Measurements from ENCODE around the gene KMT2E. TPM values are rescaled to one million over a fixed set of nuclear protein-coding genes. Genes with fewer than 3 reads are reported as not detected.
A peak's percentile ranks its signal among the peaks of the same experiment; 100 is the strongest.

Gene KMT2E
- total RNA-seq, 1 experiment from 2014 or later: 49.7 TPM

DNA sequence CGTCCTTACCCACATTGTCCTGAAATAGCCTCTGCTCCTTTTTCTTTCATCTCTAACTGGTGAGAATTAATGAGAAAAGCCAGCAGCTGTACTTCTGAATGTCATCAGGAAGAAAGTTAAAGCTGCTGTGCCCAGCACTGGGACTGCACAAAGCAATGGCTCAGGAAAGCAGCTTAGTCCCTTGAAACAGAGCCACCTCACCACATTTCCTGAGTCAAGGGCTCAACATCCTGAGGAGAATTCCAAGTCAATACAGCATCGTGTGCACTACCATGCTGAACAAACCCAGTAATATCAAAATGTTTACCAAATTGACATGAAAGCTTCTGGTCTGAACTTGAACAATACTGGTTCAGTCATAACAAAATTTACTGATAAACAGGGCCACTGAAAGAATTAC is 140.1 kb downstream of the KMT2E start:
- no peaks in the 10 kb centered on the region for H3K27me3 Mint-ChIP-seq (ENCODE audit: insufficient read depth, unreplicated experiment)
- peaks cover 14% of the 10 kb centered on the region for H3K4me1 Mint-ChIP-seq (ENCODE audit: insufficient read depth, unreplicated experiment)
- H3K9me3 Mint-ChIP-seq (ENCODE audit: unreplicated experiment): no peaks in the 10 kb centered on the region
- no peak overlapping the region for H3K27ac Mint-ChIP-seq (ENCODE audit: low read depth, unreplicated experiment)
- DNase-seq (ENCODE audit: unreplicated experiment): no peak
- POLR2A ChIA-PET: interaction anchor here (0.8 kb wide), 1 partner anchor 31 kb away, joined by 3 read pairs; no protein-coding TSS in a partner anchor
- TF ChIP-seq, protein P1, sequence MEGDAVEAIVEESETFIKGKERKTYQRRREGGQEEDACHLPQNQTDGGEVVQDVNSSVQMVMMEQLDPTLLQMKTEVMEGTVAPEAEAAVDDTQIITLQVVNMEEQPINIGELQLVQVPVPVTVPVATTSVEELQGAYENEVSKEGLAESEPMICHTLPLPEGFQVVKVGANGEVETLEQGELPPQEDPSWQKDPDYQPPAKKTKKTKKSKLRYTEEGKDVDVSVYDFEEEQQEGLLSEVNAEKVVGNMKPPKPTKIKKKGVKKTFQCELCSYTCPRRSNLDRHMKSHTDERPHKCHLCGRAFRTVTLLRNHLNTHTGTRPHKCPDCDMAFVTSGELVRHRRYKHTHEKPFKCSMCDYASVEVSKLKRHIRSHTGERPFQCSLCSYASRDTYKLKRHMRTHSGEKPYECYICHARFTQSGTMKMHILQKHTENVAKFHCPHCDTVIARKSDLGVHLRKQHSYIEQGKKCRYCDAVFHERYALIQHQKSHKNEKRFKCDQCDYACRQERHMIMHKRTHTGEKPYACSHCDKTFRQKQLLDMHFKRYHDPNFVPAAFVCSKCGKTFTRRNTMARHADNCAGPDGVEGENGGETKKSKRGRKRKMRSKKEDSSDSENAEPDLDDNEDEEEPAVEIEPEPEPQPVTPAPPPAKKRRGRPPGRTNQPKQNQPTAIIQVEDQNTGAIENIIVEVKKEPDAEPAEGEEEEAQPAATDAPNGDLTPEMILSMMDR (IDR thresholded peaks at IDR 0.05; ENCODE audit: unreplicated experiment): no peak
- CTCF ChIA-PET: interaction anchor here (0.6 to 2.0 kb wide), 8 partner anchors 9 to 275 kb away, joined by 3 to 7 read pairs (median 4); no protein-coding TSS in a partner anchor
- peaks cover 20% of the 10 kb centered on the region for H3K36me3 Mint-ChIP-seq (ENCODE audit: insufficient read depth, unreplicated experiment)
- no peak overlapping the region for H3K4me3 Mint-ChIP-seq (ENCODE audit: unreplicated experiment)
- BruUV-seq (replicated peaks): no TSS peak
- intact Hi-C loops (cut with micrococcal nuclease): loop anchor here (5.0 kb wide), 1 partner anchor 113 kb away; no protein-coding TSS in a partner anchor

DNA sequence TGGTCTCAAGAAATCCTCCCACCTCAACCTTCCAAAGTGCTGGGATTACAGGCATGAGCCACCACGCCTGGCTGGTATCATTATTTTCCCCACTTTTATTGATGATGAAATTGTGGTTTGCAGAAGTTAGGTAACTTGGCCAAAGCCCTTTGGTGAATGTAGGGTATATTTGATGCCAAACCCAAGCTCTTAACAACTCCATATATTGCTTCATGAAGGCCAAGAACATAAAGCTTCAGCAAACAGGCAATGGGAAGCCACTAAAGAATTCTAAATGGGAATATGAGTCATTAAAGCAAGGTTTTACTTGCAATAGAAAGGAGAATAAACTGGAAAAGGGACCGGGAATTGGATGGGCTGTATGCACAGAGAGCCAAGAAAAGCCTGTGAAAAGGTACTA is 142.7 kb downstream of the KMT2E start:
- no peaks in the 10 kb centered on the region for H3K9me3 Mint-ChIP-seq (ENCODE audit: unreplicated experiment)
- no peak overlapping the region for H3K4me3 Mint-ChIP-seq (ENCODE audit: unreplicated experiment)
- BruUV-seq (replicated peaks): no TSS peak
- no peak overlapping the region for H3K27ac Mint-ChIP-seq (ENCODE audit: low read depth, unreplicated experiment)
- H3K4me1 Mint-ChIP-seq (ENCODE audit: insufficient read depth, unreplicated experiment): peaks cover 8% of the 10 kb centered on the region
- peak; percentile 76 for DNase-seq (ENCODE audit: unreplicated experiment)
- ChIA-PET CTCF (interaction anchor here (0.6 kb wide), 1 partner anchor 114 kb away, joined by 3 read pairs; no protein-coding TSS in a partner anchor), POLR2A (interaction anchor here (1.0 to 1.9 kb wide), 2 partner anchors 61 to 112 kb away, joined by 4 to 6 read pairs; no protein-coding TSS in a partner anchor)
- H3K36me3 Mint-ChIP-seq (ENCODE audit: insufficient read depth, unreplicated experiment): peaks cover 26% of the 10 kb centered on the region
- intact Hi-C loops (cut with micrococcal nuclease): no loop called here
- no peaks in the 10 kb centered on the region for H3K27me3 Mint-ChIP-seq (ENCODE audit: insufficient read depth, unreplicated experiment)
- TF ChIP-seq, protein P1 (IDR thresholded peaks at IDR 0.05; ENCODE audit: unreplicated experiment): no peak

- no peak for DNase-seq (ENCODE audit: unreplicated experiment)
- no TSS peak for BruUV-seq (replicated peaks)
- Mint-ChIP-seq H3K4me1 (ENCODE audit: insufficient read depth, unreplicated experiment) (peaks cover 8% of the 10 kb centered on the region), H3K9me3 (ENCODE audit: unreplicated experiment) (no peaks in the 10 kb centered on the region), H3K4me3 (ENCODE audit: unreplicated experiment) (no peak overlapping the region), H3K27ac (ENCODE audit: low read depth, unreplicated experiment) (peak overlapping the region; percentile 68), H3K27me3 (ENCODE audit: insufficient read depth, unreplicated experiment) (no peaks in the 10 kb centered on the region), H3K36me3 (ENCODE audit: insufficient read depth, unreplicated experiment) (peaks cover 30% of the 10 kb centered on the region)
- intact Hi-C loops (cut with micrococcal nuclease): no loop called here
- CTCF ChIA-PET: interaction anchor here (0.6 to 1.2 kb wide), 4 partner anchors 26 to 95 kb away, joined by 3 read pairs; no protein-coding TSS in a partner anchor
- TF ChIP-seq, protein P1 (IDR thresholded peaks at IDR 0.05; ENCODE audit: unreplicated experiment): no peak
- POLR2A ChIA-PET: interaction anchor here (0.7 to 1.9 kb wide), 3 partner anchors 61 to 185 kb away, joined by 3 to 6 read pairs (median 4); no protein-coding TSS in a partner anchor
These were observed 143.3 kb downstream of the KMT2E start for GRCh38 chr7:105157278-105157677.

GRCh38 chr7:105161366-105161765 is 147.4 kb downstream of the KMT2E start:
- TF ChIP-seq, protein P1 (IDR thresholded peaks at IDR 0.05; ENCODE audit: unreplicated experiment): no peak
- intact Hi-C loops (cut with micrococcal nuclease): no loop called here
- H3K27ac Mint-ChIP-seq (ENCODE audit: low read depth, unreplicated experiment): no peak overlapping the region
- ChIA-PET POLR2A (no interaction called here), CTCF (interaction anchor here (0.6 to 0.9 kb wide), 2 partner anchors 227 to 371 kb away, joined by 3 to 4 read pairs; partner anchors contain the start of gene SRPK2)
- BruUV-seq (replicated peaks): no TSS peak
- H3K9me3 Mint-ChIP-seq (ENCODE audit: unreplicated experiment): no peaks in the 10 kb centered on the region
- H3K36me3 Mint-ChIP-seq (ENCODE audit: insufficient read depth, unreplicated experiment): peaks cover 52% of the 10 kb centered on the region
- H3K4me1 Mint-ChIP-seq (ENCODE audit: insufficient read depth, unreplicated experiment): peaks cover 8% of the 10 kb centered on the region
- H3K4me3 Mint-ChIP-seq (ENCODE audit: unreplicated experiment): no peak overlapping the region
- no peaks in the 10 kb centered on the region for H3K27me3 Mint-ChIP-seq (ENCODE audit: insufficient read depth, unreplicated experiment)
- no peak for DNase-seq (ENCODE audit: unreplicated experiment)

Measured in MCF 10A (cell line).